Loucy (cell line): ENCODE measurements around the gene PCDHGA4.

ENCODE experiments used
- H2AFZ ChIP-seq: fragments of 200-600 bp; sonication (generic); 2 replicates; pipeline ENCODE4 v1.6.0; 2016; ENCODE audit warnings: antibody characterized with exemption, mild to moderate bottlenecking, low read length, moderate library complexity
- H3F3A ChIP-seq: fragments of 200-600 bp; 2 replicates; pipeline ENCODE4 v1.6.0; 2016; ENCODE audit warnings: antibody characterized with exemption, low read depth, mild to moderate bottlenecking
- H3K27me3 ChIP-seq: fragments of 200-600 bp; sonication (generic); 2 replicates; pipeline ENCODE4 v1.6.1; 2014; ENCODE audit warnings: low read length, mild to moderate bottlenecking; ENCODE audit not compliant: insufficient read depth, poor library complexity, severe bottlenecking
- H3K36me3 ChIP-seq: fragments of 200-600 bp; sonication (generic); 2 replicates; pipeline ENCODE4 v1.6.1; 2016; ENCODE audit warnings: low read length; ENCODE audit not compliant: insufficient read depth
- H3K4me1 ChIP-seq: fragments of 200-600 bp; sonication (generic); 2 replicates; pipeline ENCODE4 v1.5.1; 2014; ENCODE audit warnings: low read length, mild to moderate bottlenecking; ENCODE audit not compliant: insufficient read depth, poor library complexity, severe bottlenecking
- H3K4me2 ChIP-seq: fragments of 200-600 bp; sonication (generic); 2 replicates; pipeline ENCODE4 v1.6.0; 2014; ENCODE audit warnings: antibody characterized with exemption, low read length, low read depth, mild to moderate bottlenecking; ENCODE audit not compliant: poor library complexity, severe bottlenecking
- H3K4me3 ChIP-seq: fragments of 200-600 bp; sonication (generic); 2 replicates; pipeline ENCODE4 v1.5.1; 2014; ENCODE audit warnings: low read length, mild to moderate bottlenecking, mixed read lengths; ENCODE audit not compliant: poor library complexity, severe bottlenecking
- H3K79me2 ChIP-seq: fragments of 200-600 bp; sonication (generic); 2 replicates; pipeline ENCODE4 v1.6.1; 2014; ENCODE audit warnings: low read length; ENCODE audit not compliant: insufficient read depth
- H3K9ac ChIP-seq: fragments of 200-600 bp; sonication (generic); 2 replicates; pipeline ENCODE4 v1.6.0; 2014; ENCODE audit warnings: mild to moderate bottlenecking, low read depth, low read length, moderate library complexity; ENCODE audit not compliant: poor library complexity, severe bottlenecking
- H3K9me2 ChIP-seq: fragments of 200-600 bp; sonication (generic); replicated peaks from 2 replicates; pipeline ENCODE4 v1.6.1; 2016; ENCODE audit warnings: low read depth, low read length, mixed read lengths
- H3K9me3 ChIP-seq: fragments of 200-600 bp; sonication (generic); 2 replicates; pipeline ENCODE4 v1.6.1; 2014; ENCODE audit warnings: mild to moderate bottlenecking, antibody characterized with exemption, low read length, low read depth; ENCODE audit not compliant: insufficient read depth
- H4K20me1 ChIP-seq: fragments of 200-600 bp; sonication (generic); 2 replicates; pipeline ENCODE4 v1.6.0; 2014; ENCODE audit warnings: antibody characterized with exemption, low read length, mild to moderate bottlenecking; ENCODE audit not compliant: insufficient read depth, poor library complexity, severe bottlenecking
- EZH2phosphoT487 ChIP-seq: fragments of 200-600 bp; IDR thresholded peaks from 2 replicates; pipeline ENCODE4 v1.6.1; 2018; ENCODE audit warnings: antibody characterized with exemption, mild to moderate bottlenecking, moderate library complexity, borderline replicate concordance
- TF ChIP-seq, protein P1 (sequence below): fragments of 200-600 bp; sonication (generic); conservative IDR thresholded peaks from 2 replicates; pipeline ENCODE4 v1.5.1; 2014; ENCODE audit warnings: mild to moderate bottlenecking, antibody characterized with exemption, low read length

Gene PCDHGA4

DNA sequence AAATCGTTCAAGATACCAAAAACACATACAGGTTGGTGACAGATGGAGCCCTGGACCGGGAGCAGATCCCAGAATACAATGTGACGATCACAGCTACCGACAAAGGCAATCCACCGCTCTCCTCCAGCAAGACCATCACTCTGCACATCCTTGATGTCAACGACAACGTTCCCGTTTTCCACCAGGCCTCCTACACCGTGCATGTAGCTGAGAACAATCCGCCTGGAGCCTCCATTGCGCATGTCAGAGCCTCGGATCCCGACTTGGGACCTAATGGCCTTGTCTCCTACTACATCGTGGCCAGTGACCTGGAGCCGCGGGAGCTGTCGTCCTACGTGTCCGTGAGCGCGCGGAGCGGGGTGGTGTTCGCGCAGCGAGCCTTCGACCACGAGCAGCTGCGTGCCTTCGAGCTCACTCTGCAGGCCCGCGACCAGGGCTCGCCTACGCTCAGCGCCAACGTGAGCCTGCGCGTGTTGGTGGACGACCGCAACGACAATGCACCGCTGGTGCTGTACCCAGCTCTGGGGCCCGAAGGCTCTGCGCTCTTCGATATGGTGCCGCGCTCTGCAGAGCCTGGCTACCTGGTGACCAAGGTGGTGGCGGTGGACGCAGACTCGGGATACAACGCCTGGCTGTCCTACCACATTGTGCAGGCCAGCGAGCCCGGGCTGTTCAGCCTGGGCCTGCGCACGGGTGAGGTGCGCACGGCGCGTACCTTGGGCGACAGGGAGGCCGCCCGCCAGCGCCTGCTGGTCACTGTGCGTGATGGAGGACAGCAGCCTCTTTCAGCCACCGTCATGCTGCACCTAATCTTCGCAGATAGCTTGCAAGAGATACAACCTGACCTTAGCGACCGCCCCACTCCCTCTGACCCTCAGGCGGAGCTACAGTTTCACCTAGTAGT lies 17.0 kb downstream of the PCDHGA4 start:
- H2AFZ ChIP-seq, result no peak overlapping the region
- no peaks in the 10 kb centered on the region for H3K27me3 ChIP-seq
- no peak overlapping the region for H3K4me2 ChIP-seq
- no peaks in the 10 kb centered on the region for H3K4me1 ChIP-seq
- no peak overlapping the region for H3K4me3 ChIP-seq
- no peaks in the 10 kb centered on the region for H3K36me3 ChIP-seq
- TF ChIP-seq EZH2phosphoT487, result no peak
- TF ChIP-seq, protein P1, sequence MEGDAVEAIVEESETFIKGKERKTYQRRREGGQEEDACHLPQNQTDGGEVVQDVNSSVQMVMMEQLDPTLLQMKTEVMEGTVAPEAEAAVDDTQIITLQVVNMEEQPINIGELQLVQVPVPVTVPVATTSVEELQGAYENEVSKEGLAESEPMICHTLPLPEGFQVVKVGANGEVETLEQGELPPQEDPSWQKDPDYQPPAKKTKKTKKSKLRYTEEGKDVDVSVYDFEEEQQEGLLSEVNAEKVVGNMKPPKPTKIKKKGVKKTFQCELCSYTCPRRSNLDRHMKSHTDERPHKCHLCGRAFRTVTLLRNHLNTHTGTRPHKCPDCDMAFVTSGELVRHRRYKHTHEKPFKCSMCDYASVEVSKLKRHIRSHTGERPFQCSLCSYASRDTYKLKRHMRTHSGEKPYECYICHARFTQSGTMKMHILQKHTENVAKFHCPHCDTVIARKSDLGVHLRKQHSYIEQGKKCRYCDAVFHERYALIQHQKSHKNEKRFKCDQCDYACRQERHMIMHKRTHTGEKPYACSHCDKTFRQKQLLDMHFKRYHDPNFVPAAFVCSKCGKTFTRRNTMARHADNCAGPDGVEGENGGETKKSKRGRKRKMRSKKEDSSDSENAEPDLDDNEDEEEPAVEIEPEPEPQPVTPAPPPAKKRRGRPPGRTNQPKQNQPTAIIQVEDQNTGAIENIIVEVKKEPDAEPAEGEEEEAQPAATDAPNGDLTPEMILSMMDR, result no peak
- no peaks in the 10 kb centered on the region for H3K79me2 ChIP-seq
- H3F3A ChIP-seq, result no peaks in the 10 kb centered on the region
- H3K9ac ChIP-seq, result no peak overlapping the region
- no peaks in the 10 kb centered on the region for H4K20me1 ChIP-seq
- no peaks in the 10 kb centered on the region for H3K9me2 ChIP-seq
- peaks cover 2% of the 10 kb centered on the region; the same call in 1 of the 2 replicates for H3K9me3 ChIP-seq

DNA sequence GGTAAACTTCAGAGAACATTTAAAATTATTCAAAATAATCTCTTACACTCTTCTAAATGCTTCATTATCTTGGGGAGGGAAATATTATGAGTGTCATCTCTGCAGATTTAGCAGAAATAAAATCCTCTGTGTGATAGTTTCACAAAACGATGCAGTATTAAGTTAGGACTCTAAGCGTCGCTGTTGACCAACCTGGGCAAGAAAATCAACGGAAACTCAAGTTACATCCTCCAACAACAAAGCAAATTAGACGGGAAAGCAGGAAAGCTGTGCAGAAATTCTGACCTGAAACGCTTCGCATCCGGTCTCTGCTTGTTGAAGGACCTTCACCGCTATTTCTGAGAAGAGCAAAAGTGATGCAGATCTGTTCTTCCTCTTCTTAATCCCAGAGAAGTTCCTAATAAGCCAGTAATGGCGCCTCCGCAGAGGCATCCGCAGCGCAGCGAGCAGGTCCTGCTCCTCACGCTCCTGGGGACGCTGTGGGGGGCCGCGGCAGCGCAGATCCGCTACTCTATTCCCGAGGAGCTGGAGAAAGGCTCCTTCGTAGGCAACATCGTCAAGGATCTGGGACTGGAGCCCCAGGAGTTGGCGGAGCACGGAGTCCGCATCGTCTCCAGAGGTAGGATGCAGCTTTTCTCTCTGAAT lies 19.0 kb downstream of the PCDHGA4 start, which contains the start of gene PCDHGA6:
TSS of gene PCDHGA6 (plus strand) at position 219 of the 645 bp plus-strand sequence. CDS start at position 412, 193 bp downstream.
- Histone ChIP-seq H3K4me1 (no peaks in the 10 kb centered on the region), H3K4me2 (no peak within 1 kb of the TSS), H3K36me3 (no peaks in the 10 kb centered on the region), H3K9ac (no peak within 1 kb of the TSS), H3K9me3 (peaks cover 2% of the 10 kb centered on the region; the same call in 1 of the 2 replicates), H3K9me2 (no peaks in the 10 kb centered on the region), H4K20me1 (no peaks in the 10 kb centered on the region), H3F3A (no peaks in the 10 kb centered on the region), H3K27me3 (no peaks in the 10 kb centered on the region), H2AFZ (no peak within 1 kb of the TSS), H3K79me2 (no peaks in the 10 kb centered on the region), H3K4me3 (no peak within 1 kb of the TSS)
- TF ChIP-seq, protein P1, result no peak
- TF ChIP-seq EZH2phosphoT487, result no peak

DNA sequence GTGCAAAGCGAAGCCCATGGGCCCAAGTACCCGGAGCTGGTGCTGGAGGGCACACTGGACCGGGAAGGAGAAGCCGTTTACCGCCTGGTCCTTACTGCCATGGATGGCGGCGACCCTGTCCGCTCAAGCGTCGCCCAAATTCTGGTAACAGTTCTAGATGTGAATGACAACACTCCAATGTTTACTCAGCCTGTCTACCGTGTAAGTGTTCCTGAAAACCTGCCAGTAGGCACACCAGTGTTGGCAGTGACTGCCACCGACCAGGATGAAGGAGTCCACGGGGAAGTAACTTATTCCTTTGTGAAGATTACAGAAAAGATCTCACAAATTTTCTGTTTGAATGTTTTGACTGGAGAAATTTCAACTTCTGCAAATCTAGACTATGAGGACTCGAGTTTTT lies 19.8 kb downstream of the PCDHGA4 start:
- Histone ChIP-seq H3K27me3 (no peaks in the 10 kb centered on the region), H3K4me2 (no peak overlapping the region), H3K79me2 (no peaks in the 10 kb centered on the region), H3K9ac (no peak overlapping the region), H3K9me3 (peaks cover 2% of the 10 kb centered on the region; the same call in 1 of the 2 replicates), H3K9me2 (no peaks in the 10 kb centered on the region), H2AFZ (no peak overlapping the region), H4K20me1 (no peaks in the 10 kb centered on the region), H3K36me3 (no peaks in the 10 kb centered on the region), H3K4me3 (no peak overlapping the region), H3F3A (no peaks in the 10 kb centered on the region), H3K4me1 (no peaks in the 10 kb centered on the region)
- no peak for TF ChIP-seq EZH2phosphoT487
- TF ChIP-seq, protein P1, result no peak
